ENCODE measurements around the gene GPR21. TPM values are rescaled to one million over a fixed set of nuclear protein-coding genes. Genes with fewer than 3 reads are reported as not detected.

The GPR21 gene
- total RNA-seq, 2 experiments from 2014 or later = 0.58 to 0.88 TPM

GRCh38 chr9:123008909-123009308 lies 24.6 kb upstream of the GPR21 start:
- H3K36me3 Mint-ChIP-seq (ENCODE audit: low read depth) = peaks cover 33% of the 10 kb centered on the region
- no peaks in the 10 kb centered on the region for H3K27me3 Mint-ChIP-seq
- no peak overlapping the region for H3K4me3 Mint-ChIP-seq
- ChIA-PET POLR2A (no interaction called here), CTCF (interaction anchor here (0.8 to 1.5 kb wide), 2 partner anchors 18 to 341 kb away, joined by 3 read pairs; no protein-coding TSS in a partner anchor)
- H3K4me1 Mint-ChIP-seq = no peaks in the 10 kb centered on the region
- H3K9me3 Mint-ChIP-seq = peaks cover 4% of the 10 kb centered on the region
- no peak overlapping the region for H3K27ac Mint-ChIP-seq
- no peak for DNase-seq

GRCh38 chr9:123011380-123011779 lies 22.1 kb upstream of the GPR21 start:
- H3K9me3 Mint-ChIP-seq = peaks cover 11% of the 10 kb centered on the region
- POLR2A ChIA-PET = no interaction called here
- H3K36me3 Mint-ChIP-seq (ENCODE audit: low read depth) = peaks cover 50% of the 10 kb centered on the region
- CTCF ChIA-PET = interaction anchor here (0.6 kb wide), 1 partner anchor 32 kb away, joined by 3 read pairs; no protein-coding TSS in a partner anchor
- no peak for DNase-seq
- no peaks in the 10 kb centered on the region for H3K4me1 Mint-ChIP-seq
- H3K27ac Mint-ChIP-seq = no peak overlapping the region
- H3K27me3 Mint-ChIP-seq = no peaks in the 10 kb centered on the region
- no peak overlapping the region for H3K4me3 Mint-ChIP-seq

- H3K4me3 Mint-ChIP-seq = no peak overlapping the region
- H3K27me3 Mint-ChIP-seq = no peaks in the 10 kb centered on the region
- DNase-seq = no peak
- no peaks in the 10 kb centered on the region for H3K4me1 Mint-ChIP-seq
- H3K9me3 Mint-ChIP-seq = peaks cover 11% of the 10 kb centered on the region
- H3K36me3 Mint-ChIP-seq (ENCODE audit: low read depth) = peaks cover 50% of the 10 kb centered on the region
- ChIA-PET POLR2A (no interaction called here), CTCF (no interaction called here)
- no peak overlapping the region for H3K27ac Mint-ChIP-seq
Observed at GRCh38 chr9:123011878-123012528, 21.5 kb upstream of the GPR21 start.

- Mint-ChIP-seq H3K9me3 (peaks cover 11% of the 10 kb centered on the region), H3K4me3 (no peak overlapping the region), H3K27ac (no peak overlapping the region), H3K27me3 (no peaks in the 10 kb centered on the region), H3K4me1 (no peaks in the 10 kb centered on the region), H3K36me3 (ENCODE audit: low read depth) (peaks cover 43% of the 10 kb centered on the region)
- ChIA-PET POLR2A (no interaction called here), CTCF (no interaction called here)
- no peak for DNase-seq
Observed at GRCh38 chr9:123016631-123017030, 16.8 kb upstream of the GPR21 start.

GRCh38 chr9:123020796-123021195 lies 12.7 kb upstream of the GPR21 start:
- Mint-ChIP-seq H3K27ac (no peak overlapping the region), H3K27me3 (no peaks in the 10 kb centered on the region), H3K9me3 (no peaks in the 10 kb centered on the region), H3K4me3 (no peak overlapping the region), H3K4me1 (no peaks in the 10 kb centered on the region), H3K36me3 (ENCODE audit: low read depth) (peaks cover 13% of the 10 kb centered on the region)
- ChIA-PET POLR2A (no interaction called here), CTCF (interaction anchor here (0.5 to 0.6 kb wide), 2 partner anchors 16 to 127 kb away, joined by 3 to 5 read pairs; no protein-coding TSS in a partner anchor)
- DNase-seq = no peak

- POLR2A ChIA-PET = no interaction called here
- Mint-ChIP-seq H3K4me1 (peaks cover 5% of the 10 kb centered on the region), H3K9me3 (no peaks in the 10 kb centered on the region), H3K27ac (no peak overlapping the region), H3K27me3 (no peaks in the 10 kb centered on the region), H3K4me3 (no peak overlapping the region), H3K36me3 (ENCODE audit: low read depth) (peaks cover 19% of the 10 kb centered on the region)
- DNase-seq = no peak
- CTCF ChIA-PET = interaction anchor here (0.6 to 2.3 kb wide), 2 partner anchors 18 to 323 kb away, joined by 5 read pairs; no protein-coding TSS in a partner anchor
Observed at GRCh38 chr9:123026425-123026824, 7.0 kb upstream of the GPR21 start.

- POLR2A ChIA-PET = no interaction called here
- Mint-ChIP-seq H3K9me3 (no peaks in the 10 kb centered on the region), H3K27ac (no peak overlapping the region)
Observed at GRCh38 chr9:123027517-123027916, 6.0 kb upstream of the GPR21 start.

GRCh38 chr9:123028136-123028535 lies 5.3 kb upstream of the GPR21 start:
- CTCF ChIA-PET = interaction anchor here (2.3 kb wide), 1 partner anchor 322 kb away, joined by 5 read pairs; no protein-coding TSS in a partner anchor
- POLR2A ChIA-PET = no interaction called here
- Mint-ChIP-seq H3K4me3 (no peak overlapping the region), H3K27ac (no peak overlapping the region), H3K4me1 (peaks cover 5% of the 10 kb centered on the region), H3K9me3 (no peaks in the 10 kb centered on the region), H3K27me3 (no peaks in the 10 kb centered on the region), H3K36me3 (ENCODE audit: low read depth) (peaks cover 12% of the 10 kb centered on the region)
- DNase-seq = no peak

More at GRCh38 chr9:123027517-123027916, 6.0 kb upstream of the GPR21 start:
- CTCF ChIA-PET = interaction anchor here (2.3 kb wide), 1 partner anchor 322 kb away, joined by 5 read pairs; no protein-coding TSS in a partner anchor
- H3K36me3 Mint-ChIP-seq (ENCODE audit: low read depth) = peaks cover 17% of the 10 kb centered on the region
- DNase-seq = no peak
- no peak overlapping the region for H3K4me3 Mint-ChIP-seq
- peaks cover 5% of the 10 kb centered on the region for H3K4me1 Mint-ChIP-seq
- H3K27me3 Mint-ChIP-seq = no peaks in the 10 kb centered on the region

GRCh38 chr9:123028973-123029372 lies 4.5 kb upstream of the GPR21 start:
- Mint-ChIP-seq H3K4me3 (no peak overlapping the region), H3K9me3 (no peaks in the 10 kb centered on the region), H3K27me3 (no peaks in the 10 kb centered on the region), H3K4me1 (peaks cover 5% of the 10 kb centered on the region), H3K36me3 (ENCODE audit: low read depth) (peaks cover 10% of the 10 kb centered on the region), H3K27ac (no peak overlapping the region)
- ChIA-PET POLR2A (no interaction called here), CTCF (no interaction called here)
- no peak for DNase-seq

- CTCF ChIA-PET = no interaction called here
Observed at GRCh38 chr9:123031963-123032362, 1.5 kb upstream of the GPR21 start.

GRCh38 chr9:123033864-123034601 lies 566 bp downstream of the GPR21 start:
- no peak for DNase-seq
- POLR2A ChIA-PET = no interaction called here
- peaks cover 6% of the 10 kb centered on the region for H3K36me3 Mint-ChIP-seq (ENCODE audit: low read depth)
- CTCF ChIA-PET = no interaction called here
- no peak overlapping the region for H3K4me3 Mint-ChIP-seq
- no peaks in the 10 kb centered on the region for H3K27me3 Mint-ChIP-seq
- no peaks in the 10 kb centered on the region for H3K4me1 Mint-ChIP-seq
- no peaks in the 10 kb centered on the region for H3K9me3 Mint-ChIP-seq
- H3K27ac Mint-ChIP-seq = no peak overlapping the region

More at GRCh38 chr9:123031963-123032362, 1.5 kb upstream of the GPR21 start:
- H3K27ac Mint-ChIP-seq = no peak overlapping the region
- H3K27me3 Mint-ChIP-seq = no peaks in the 10 kb centered on the region
- POLR2A ChIA-PET = no interaction called here
- no peaks in the 10 kb centered on the region for H3K9me3 Mint-ChIP-seq
- peaks cover 12% of the 10 kb centered on the region for H3K36me3 Mint-ChIP-seq (ENCODE audit: low read depth)
- no peak overlapping the region for H3K4me3 Mint-ChIP-seq
- H3K4me1 Mint-ChIP-seq = peaks cover 5% of the 10 kb centered on the region
- no peak for DNase-seq

- H3K4me1 Mint-ChIP-seq = no peaks in the 10 kb centered on the region
- CTCF ChIA-PET = no interaction called here
- no peak for DNase-seq
- H3K9me3 Mint-ChIP-seq = no peaks in the 10 kb centered on the region
- H3K4me3 Mint-ChIP-seq = no peak overlapping the region
- no peak overlapping the region for H3K27ac Mint-ChIP-seq
- H3K36me3 Mint-ChIP-seq (ENCODE audit: low read depth) = peaks cover 6% of the 10 kb centered on the region
- POLR2A ChIA-PET = no interaction called here
- no peaks in the 10 kb centered on the region for H3K27me3 Mint-ChIP-seq
Observed at GRCh38 chr9:123034881-123035510, 1.5 kb downstream of the GPR21 start.

- CTCF ChIA-PET = no interaction called here
Observed at GRCh38 chr9:123035791-123036190, 2.3 kb downstream of the GPR21 start.

More at GRCh38 chr9:123035791-123036190, 2.3 kb downstream of the GPR21 start:
- no peaks in the 10 kb centered on the region for H3K27me3 Mint-ChIP-seq
- no peak for DNase-seq
- no peaks in the 10 kb centered on the region for H3K4me1 Mint-ChIP-seq
- POLR2A ChIA-PET = no interaction called here
- no peak overlapping the region for H3K27ac Mint-ChIP-seq
- H3K4me3 Mint-ChIP-seq = no peak overlapping the region
- H3K9me3 Mint-ChIP-seq = no peaks in the 10 kb centered on the region
- peaks cover 6% of the 10 kb centered on the region for H3K36me3 Mint-ChIP-seq (ENCODE audit: low read depth)
